Measurements from ENCODE around the gene LRRC72.
A peak's percentile ranks its signal among the peaks of the same experiment; 100 is the strongest.

LRRC72 gene

GRCh38 chr7:16546921-16547505 lies 20.4 kb downstream of the LRRC72 start:
- no peak for DNase-seq (ENCODE audit: insufficient read length, low spot score)
- TF ChIP-seq POLR2A (IDR thresholded peaks at IDR 0.05; ENCODE audit: low read depth, low read length): no peak
- no peak for FAIRE-seq

GRCh38 chr7:16548428-16548827 lies 21.8 kb downstream of the LRRC72 start:
- DNase-seq (ENCODE audit: insufficient read length, low spot score): no peak
- TF ChIP-seq POLR2A (IDR thresholded peaks at IDR 0.05; ENCODE audit: low read depth, low read length): no peak
- no peak for FAIRE-seq

DNA sequence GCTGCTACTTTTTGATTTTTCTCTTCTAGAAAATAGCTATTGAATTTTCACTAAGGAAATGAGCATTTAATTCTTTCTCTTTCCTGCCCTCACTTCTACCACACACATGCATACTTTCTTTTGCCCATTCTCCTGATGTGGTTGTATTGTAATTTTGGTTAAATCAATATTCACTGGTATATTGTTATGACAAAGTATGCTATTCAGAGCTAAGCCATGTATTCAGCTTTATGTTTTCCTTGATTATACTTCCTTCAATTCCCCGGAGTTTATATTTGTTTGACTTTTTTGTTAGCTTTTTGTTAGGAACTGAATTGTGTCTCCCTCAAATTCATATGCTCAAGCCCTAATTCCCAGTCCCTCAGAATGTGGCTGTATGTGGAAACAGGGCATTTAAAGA lies 24.0 kb downstream of the LRRC72 start:
- DNase-seq (ENCODE audit: insufficient read length, low spot score): no peak
- TF ChIP-seq POLR2A (IDR thresholded peaks at IDR 0.05; ENCODE audit: low read depth, low read length): no peak
- FAIRE-seq: no peak

GRCh38 chr7:16554518-16555236 lies 28.1 kb downstream of the LRRC72 start:
- FAIRE-seq: no peak
- TF ChIP-seq POLR2A (IDR thresholded peaks at IDR 0.05; ENCODE audit: low read depth, low read length): no peak

GRCh38 chr7:16556359-16556758 lies 29.7 kb downstream of the LRRC72 start:
- DNase-seq (ENCODE audit: insufficient read length, low spot score): no peak
- no peak for TF ChIP-seq POLR2A (IDR thresholded peaks at IDR 0.05; ENCODE audit: low read depth, low read length)
- no peak for FAIRE-seq

More at GRCh38 chr7:16554518-16555236, 28.1 kb downstream of the LRRC72 start:
- no peak for DNase-seq (ENCODE audit: insufficient read length, low spot score)

DNA sequence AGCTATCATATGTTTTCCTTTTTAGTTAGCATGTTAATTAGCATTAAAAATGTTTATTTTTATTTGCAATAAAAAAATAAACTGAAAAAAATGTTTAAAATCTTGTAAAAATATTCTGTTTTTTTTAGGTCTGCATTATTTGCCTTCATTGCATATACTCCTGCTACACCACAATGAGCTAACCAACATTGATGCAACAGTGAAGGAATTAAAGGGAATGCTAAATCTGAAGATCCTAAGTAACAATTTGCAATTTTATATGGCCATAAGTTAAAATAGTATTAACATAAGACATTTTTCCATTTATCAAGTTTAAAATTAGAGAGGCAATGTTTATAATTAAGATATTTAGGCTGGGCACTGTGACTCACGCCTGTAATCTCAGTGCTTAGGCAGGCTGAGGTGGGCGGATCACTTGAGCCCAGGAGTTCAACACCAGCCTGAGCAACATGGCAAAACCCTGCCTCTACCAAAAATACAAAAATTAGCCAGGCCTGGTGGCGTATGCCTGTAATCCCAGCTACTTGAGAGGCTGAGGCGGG lies 32.2 kb downstream of the LRRC72 start:
- TF ChIP-seq POLR2A (IDR thresholded peaks at IDR 0.05; ENCODE audit: low read depth, low read length): no peak
- DNase-seq (ENCODE audit: insufficient read length, low spot score): no peak
- no peak for FAIRE-seq

GRCh38 chr7:16559497-16560179 lies 33.0 kb downstream of the LRRC72 start:
- no peak for TF ChIP-seq POLR2A (IDR thresholded peaks at IDR 0.05; ENCODE audit: low read depth, low read length)
- no peak for DNase-seq (ENCODE audit: insufficient read length, low spot score)

GRCh38 chr7:16561943-16562342 lies 35.3 kb downstream of the LRRC72 start:
- FAIRE-seq: peak; percentile 77
- no peak for DNase-seq (ENCODE audit: insufficient read length, low spot score)

More at GRCh38 chr7:16559497-16560179, 33.0 kb downstream of the LRRC72 start:
- peak; percentile 11 for FAIRE-seq

GRCh38 chr7:16562456-16563220 lies 36.0 kb downstream of the LRRC72 start:
- DNase-seq (ENCODE audit: insufficient read length, low spot score) (no peak), FAIRE-seq (peak; percentile 50)
- TF ChIP-seq POLR2A (IDR thresholded peaks at IDR 0.05; ENCODE audit: low read depth, low read length): no peak

More at GRCh38 chr7:16561943-16562342, 35.3 kb downstream of the LRRC72 start:
- TF ChIP-seq POLR2A (IDR thresholded peaks at IDR 0.05; ENCODE audit: low read depth, low read length): no peak

DNA sequence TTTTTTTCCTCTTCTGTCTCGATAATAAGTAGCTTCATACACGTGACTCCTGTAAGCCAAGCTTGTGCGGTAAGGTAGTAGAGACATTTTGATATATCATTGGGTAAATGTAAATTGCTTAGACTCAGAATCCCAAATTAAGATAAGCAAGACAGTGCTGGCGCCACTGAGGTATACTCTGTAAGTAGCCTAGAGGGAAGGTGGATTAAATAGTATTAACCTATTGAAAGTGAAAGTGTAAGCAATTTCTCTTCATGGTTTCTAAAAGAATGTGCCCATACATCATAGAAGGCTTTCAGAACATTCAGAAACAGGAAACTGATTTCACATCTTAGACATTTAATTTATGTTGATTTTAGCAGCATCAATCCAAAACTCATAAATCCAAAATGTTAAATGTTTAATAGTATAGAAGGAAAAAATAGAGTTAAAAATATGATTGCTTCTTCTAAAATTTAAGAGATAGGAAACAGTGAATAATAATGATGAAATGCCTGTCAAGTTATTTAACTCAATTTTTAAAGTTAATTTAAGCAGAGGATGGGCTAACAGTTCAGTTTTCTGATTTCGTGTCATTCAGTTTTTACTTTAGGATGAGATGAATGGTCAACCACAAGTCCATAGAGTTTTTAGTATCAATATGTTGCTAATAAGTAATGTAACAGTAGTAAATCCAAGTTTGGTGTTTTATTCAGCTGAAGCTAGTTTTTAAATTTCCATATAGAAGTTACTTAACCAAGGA lies 36.8 kb downstream of the LRRC72 start:
- FAIRE-seq (no peak), DNase-seq (ENCODE audit: insufficient read length, low spot score) (no peak)
- no peak for TF ChIP-seq POLR2A (IDR thresholded peaks at IDR 0.05; ENCODE audit: low read depth, low read length)

DNA sequence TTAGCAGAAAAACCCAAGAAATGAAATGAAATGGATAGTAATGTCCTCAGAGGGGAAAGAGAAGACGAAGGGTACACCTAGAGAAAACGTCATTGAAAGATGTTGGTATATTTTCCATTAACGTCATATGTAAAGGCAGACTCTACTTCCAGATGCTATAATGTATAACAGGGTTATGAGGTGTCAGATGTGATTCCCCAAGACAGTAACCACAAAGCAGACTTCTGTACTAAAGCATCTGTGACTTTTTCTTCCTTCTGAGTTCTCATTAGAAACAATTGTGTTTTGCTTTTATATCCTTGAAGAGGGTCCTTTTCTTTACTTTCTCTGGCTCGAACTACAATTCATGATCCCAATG lies 37.4 kb downstream of the LRRC72 start:
- peak; percentile 92 for FAIRE-seq
- TF ChIP-seq POLR2A (IDR thresholded peaks at IDR 0.05; ENCODE audit: low read depth, low read length): no peak
- DNase-seq (ENCODE audit: insufficient read length, low spot score): no peak

DNA sequence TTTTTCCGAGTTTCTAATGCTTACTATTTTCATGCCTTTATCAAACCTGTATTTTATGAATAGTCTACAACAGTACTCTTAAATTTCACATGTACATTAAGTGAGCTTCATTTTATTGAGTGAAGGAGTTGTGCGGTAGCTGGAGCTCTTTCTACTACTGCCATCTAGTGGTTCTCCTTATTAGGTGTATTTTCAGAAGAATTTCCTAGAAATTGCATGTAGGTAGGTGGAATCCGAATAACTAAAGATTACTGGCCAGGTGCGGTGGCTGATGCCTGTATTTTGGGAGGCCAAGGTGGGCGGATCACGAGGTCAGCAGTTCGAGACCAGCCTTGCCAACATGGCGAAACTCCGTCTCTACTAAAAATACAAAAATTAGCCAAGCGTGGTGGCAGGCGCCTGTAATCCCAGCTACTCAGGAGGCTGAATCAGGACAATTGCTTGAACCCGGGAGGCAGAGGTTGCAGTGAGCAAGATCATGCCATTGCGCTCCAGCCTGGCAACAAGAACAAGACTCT lies 38.3 kb downstream of the LRRC72 start:
- no peak for TF ChIP-seq POLR2A (IDR thresholded peaks at IDR 0.05; ENCODE audit: low read depth, low read length)
- peak; percentile 54 for DNase-seq (ENCODE audit: insufficient read length, low spot score)
- peak; percentile 98 for FAIRE-seq

DNA sequence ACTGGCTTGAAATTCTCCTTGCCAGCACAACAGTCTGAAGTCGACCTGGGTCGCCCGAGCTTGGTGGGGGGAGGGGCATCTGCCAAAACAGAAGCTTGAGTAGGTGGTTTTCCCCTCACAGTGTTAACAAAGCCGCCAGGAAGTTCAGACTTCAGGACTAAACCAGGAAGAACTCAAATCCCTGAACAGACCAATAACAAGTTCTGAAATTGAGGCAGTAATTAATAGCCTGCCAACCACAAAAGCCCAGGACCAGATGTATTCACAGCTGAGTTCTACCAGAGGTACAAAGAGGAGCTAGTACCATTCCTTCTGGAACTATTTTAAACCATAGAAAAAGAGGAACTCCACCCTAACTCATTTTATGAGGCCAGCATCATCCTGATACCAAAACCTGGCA lies 45.3 kb downstream of the LRRC72 start:
- no peak for TF ChIP-seq POLR2A (IDR thresholded peaks at IDR 0.05; ENCODE audit: low read depth, low read length)
- FAIRE-seq: no peak
- DNase-seq (ENCODE audit: insufficient read length, low spot score): no peak

Data from H54 (cell line).